ENCODE data around the gene TRIM66.

TRIM66 gene

DNA sequence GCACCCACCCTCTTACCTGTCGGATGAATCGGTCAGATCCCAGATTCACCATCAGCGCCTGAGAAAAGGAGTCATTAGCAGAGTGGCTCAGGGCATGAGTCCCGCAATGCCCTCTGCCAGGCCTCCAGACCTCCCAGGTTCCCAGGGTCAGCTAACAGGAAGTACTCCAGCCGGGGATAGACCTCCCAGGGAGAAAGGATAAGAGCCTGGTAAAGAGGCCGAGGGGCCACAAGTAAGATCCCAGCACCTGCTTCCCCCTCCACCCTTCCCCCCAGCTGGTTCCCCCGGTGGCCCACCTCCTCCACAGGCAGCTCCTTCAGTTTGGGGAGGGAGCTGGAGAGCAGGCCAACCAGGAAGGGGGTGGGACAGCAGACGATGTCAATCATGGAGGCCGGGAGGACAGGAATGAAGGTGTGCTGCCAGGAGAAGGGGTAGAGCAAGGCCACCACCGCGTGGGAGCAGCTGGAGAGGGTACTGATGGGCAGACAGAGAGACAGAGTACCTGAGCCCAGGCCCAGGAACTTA lies 16.5 kb upstream of the TRIM66 start:
- no peak overlapping the region for H3K4me3 ChIP-seq (ENCODE audit: low read length)
- H3K4me1 ChIP-seq (ENCODE audit: control insufficient read depth, insufficient read depth, low read length) = peaks cover 17% of the 10 kb centered on the region
- no peaks in the 10 kb centered on the region for H3K9me3 ChIP-seq (ENCODE audit: control insufficient read depth, low read length)
- no peaks in the 10 kb centered on the region for H3K27me3 ChIP-seq (replicated peaks; ENCODE audit: control insufficient read depth, insufficient read depth, low read length)
- no peak overlapping the region for H3K9ac ChIP-seq (ENCODE audit: low read length)
- peaks cover 83% of the 10 kb centered on the region for H3K36me3 ChIP-seq (ENCODE audit: control insufficient read depth, insufficient read depth, low read length, severe bottlenecking)
- no peak for DNase-seq (ENCODE audit: low read depth)

GRCh38 chr11:8698379-8698851 lies 15.9 kb upstream of the TRIM66 start:
- DNase-seq (ENCODE audit: low read depth) = no peak
- H3K4me3 ChIP-seq (ENCODE audit: low read length) = no peak overlapping the region
- H3K36me3 ChIP-seq (ENCODE audit: control insufficient read depth, insufficient read depth, low read length, severe bottlenecking) = peaks cover 82% of the 10 kb centered on the region
- no peak overlapping the region for H3K9ac ChIP-seq (ENCODE audit: low read length)
- H3K9me3 ChIP-seq (ENCODE audit: control insufficient read depth, low read length) = no peaks in the 10 kb centered on the region
- H3K4me1 ChIP-seq (ENCODE audit: control insufficient read depth, insufficient read depth, low read length) = peaks cover 23% of the 10 kb centered on the region
- H3K27me3 ChIP-seq (replicated peaks; ENCODE audit: control insufficient read depth, insufficient read depth, low read length) = no peaks in the 10 kb centered on the region

- H3K36me3 ChIP-seq (ENCODE audit: control insufficient read depth, insufficient read depth, low read length, severe bottlenecking) = peaks cover 82% of the 10 kb centered on the region
- no peaks in the 10 kb centered on the region for H3K27me3 ChIP-seq (replicated peaks; ENCODE audit: control insufficient read depth, insufficient read depth, low read length)
- no peak for DNase-seq (ENCODE audit: low read depth)
- H3K4me3 ChIP-seq (ENCODE audit: low read length) = no peak overlapping the region
- H3K9me3 ChIP-seq (ENCODE audit: control insufficient read depth, low read length) = no peaks in the 10 kb centered on the region
- H3K4me1 ChIP-seq (ENCODE audit: control insufficient read depth, insufficient read depth, low read length) = peaks cover 34% of the 10 kb centered on the region
- no peak overlapping the region for H3K9ac ChIP-seq (ENCODE audit: low read length)
These were observed 14.6 kb upstream of the TRIM66 start for GRCh38 chr11:8697054-8697453.

GRCh38 chr11:8694137-8694536 lies 11.7 kb upstream of the TRIM66 start:
- Histone ChIP-seq H3K36me3 (ENCODE audit: control insufficient read depth, insufficient read depth, low read length, severe bottlenecking) (peaks cover 65% of the 10 kb centered on the region), H3K4me3 (ENCODE audit: low read length) (no peak overlapping the region), H3K4me1 (ENCODE audit: control insufficient read depth, insufficient read depth, low read length) (peaks cover 29% of the 10 kb centered on the region), H3K9me3 (ENCODE audit: control insufficient read depth, low read length) (no peaks in the 10 kb centered on the region), H3K9ac (ENCODE audit: low read length) (peak overlapping the region; percentile 49), H3K27me3 (replicated peaks; ENCODE audit: control insufficient read depth, insufficient read depth, low read length) (no peaks in the 10 kb centered on the region)
- DNase-seq (ENCODE audit: low read depth) = no peak

GRCh38 chr11:8693555-8693954 lies 11.1 kb upstream of the TRIM66 start:
- peak overlapping the region; percentile 49 for H3K9ac ChIP-seq (ENCODE audit: low read length)
- peaks cover 31% of the 10 kb centered on the region for H3K4me1 ChIP-seq (ENCODE audit: control insufficient read depth, insufficient read depth, low read length)
- no peaks in the 10 kb centered on the region for H3K9me3 ChIP-seq (ENCODE audit: control insufficient read depth, low read length)
- H3K27me3 ChIP-seq (replicated peaks; ENCODE audit: control insufficient read depth, insufficient read depth, low read length) = no peaks in the 10 kb centered on the region
- H3K36me3 ChIP-seq (ENCODE audit: control insufficient read depth, insufficient read depth, low read length, severe bottlenecking) = peaks cover 61% of the 10 kb centered on the region
- no peak overlapping the region for H3K4me3 ChIP-seq (ENCODE audit: low read length)
- no peak for DNase-seq (ENCODE audit: low read depth)

DNA sequence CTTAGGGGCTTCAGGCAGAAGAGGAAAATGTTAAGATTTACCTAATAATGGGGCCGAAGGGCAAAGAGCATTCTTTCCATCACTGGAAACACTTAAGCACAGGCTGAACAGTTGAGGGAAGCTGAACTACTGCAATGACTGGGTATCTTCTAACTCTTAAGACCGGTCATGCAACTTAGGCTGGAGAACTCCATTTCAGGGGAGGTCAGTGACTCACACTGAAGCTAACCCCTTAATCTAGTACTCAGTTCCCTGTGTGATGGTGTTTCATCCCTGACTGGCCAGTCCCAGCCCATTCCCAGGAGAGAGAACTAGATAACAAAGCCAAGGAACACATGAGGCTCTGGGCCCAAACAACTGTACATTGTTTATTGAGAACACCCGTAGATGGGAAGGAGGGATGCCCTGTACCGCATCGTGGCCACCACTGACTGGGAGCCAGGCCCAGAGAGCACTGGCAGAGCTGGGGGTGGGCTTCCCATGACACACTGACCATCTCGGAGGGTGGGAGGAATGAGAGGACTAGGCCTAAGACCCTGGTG lies 10.6 kb upstream of the TRIM66 start:
- Histone ChIP-seq H3K4me1 (ENCODE audit: control insufficient read depth, insufficient read depth, low read length) (peaks cover 35% of the 10 kb centered on the region), H3K27me3 (replicated peaks; ENCODE audit: control insufficient read depth, insufficient read depth, low read length) (no peaks in the 10 kb centered on the region), H3K36me3 (ENCODE audit: control insufficient read depth, insufficient read depth, low read length, severe bottlenecking) (peaks cover 56% of the 10 kb centered on the region), H3K9ac (ENCODE audit: low read length) (peak overlapping the region; percentile 49), H3K4me3 (ENCODE audit: low read length) (peak overlapping the region; percentile 13), H3K9me3 (ENCODE audit: control insufficient read depth, low read length) (no peaks in the 10 kb centered on the region)
- no peak for DNase-seq (ENCODE audit: low read depth)

DNA sequence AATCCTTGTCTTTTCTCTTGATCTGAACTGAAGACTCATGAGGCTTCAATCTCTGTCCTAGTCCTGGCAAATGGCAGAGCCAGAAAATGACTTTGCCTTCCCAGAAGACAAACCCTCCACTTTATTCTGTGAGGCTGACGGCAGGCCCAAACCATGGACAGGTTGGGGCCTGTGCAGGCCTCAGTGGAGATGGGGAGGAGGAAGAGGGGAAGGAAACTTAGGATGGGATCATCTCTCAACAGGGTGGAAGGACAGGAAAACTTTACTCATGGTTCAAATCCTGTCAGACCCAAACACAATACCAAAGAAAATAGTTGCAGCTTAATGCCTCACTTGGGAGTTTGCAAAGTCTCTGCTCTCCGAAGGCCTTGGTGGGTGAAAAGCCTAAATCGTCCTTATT lies 10.0 kb upstream of the TRIM66 start:
- no peaks in the 10 kb centered on the region for H3K9me3 ChIP-seq (ENCODE audit: control insufficient read depth, low read length)
- H3K36me3 ChIP-seq (ENCODE audit: control insufficient read depth, insufficient read depth, low read length, severe bottlenecking) = peaks cover 50% of the 10 kb centered on the region
- DNase-seq (ENCODE audit: low read depth) = no peak

GRCh38 chr11:8691601-8692000 lies 9.1 kb upstream of the TRIM66 start:
- no peaks in the 10 kb centered on the region for H3K27me3 ChIP-seq (replicated peaks; ENCODE audit: control insufficient read depth, insufficient read depth, low read length)

More for the DNA sequence above, 10.0 kb upstream of the TRIM66 start:
- H3K9ac ChIP-seq (ENCODE audit: low read length) = no peak overlapping the region
- H3K4me1 ChIP-seq (ENCODE audit: control insufficient read depth, insufficient read depth, low read length) = peaks cover 40% of the 10 kb centered on the region
- no peaks in the 10 kb centered on the region for H3K27me3 ChIP-seq (replicated peaks; ENCODE audit: control insufficient read depth, insufficient read depth, low read length)
- H3K4me3 ChIP-seq (ENCODE audit: low read length) = peak overlapping the region; percentile 13

GRCh38 chr11:8690374-8691342 lies 8.2 kb upstream of the TRIM66 start:
- peaks cover 48% of the 10 kb centered on the region for H3K4me1 ChIP-seq (ENCODE audit: control insufficient read depth, insufficient read depth, low read length)
- H3K9me3 ChIP-seq (ENCODE audit: control insufficient read depth, low read length) = no peaks in the 10 kb centered on the region
- no peaks in the 10 kb centered on the region for H3K27me3 ChIP-seq (replicated peaks; ENCODE audit: control insufficient read depth, insufficient read depth, low read length)
- H3K4me3 ChIP-seq (ENCODE audit: low read length) = no peak overlapping the region
- no peak for DNase-seq (ENCODE audit: low read depth)
- peaks cover 50% of the 10 kb centered on the region for H3K36me3 ChIP-seq (ENCODE audit: control insufficient read depth, insufficient read depth, low read length, severe bottlenecking)
- no peak overlapping the region for H3K9ac ChIP-seq (ENCODE audit: low read length)

More at GRCh38 chr11:8691601-8692000, 9.1 kb upstream of the TRIM66 start:
- peaks cover 50% of the 10 kb centered on the region for H3K36me3 ChIP-seq (ENCODE audit: control insufficient read depth, insufficient read depth, low read length, severe bottlenecking)
- no peak overlapping the region for H3K9ac ChIP-seq (ENCODE audit: low read length)
- peaks cover 46% of the 10 kb centered on the region for H3K4me1 ChIP-seq (ENCODE audit: control insufficient read depth, insufficient read depth, low read length)
- H3K4me3 ChIP-seq (ENCODE audit: low read length) = no peak overlapping the region
- no peaks in the 10 kb centered on the region for H3K9me3 ChIP-seq (ENCODE audit: control insufficient read depth, low read length)
- no peak for DNase-seq (ENCODE audit: low read depth)

GRCh38 chr11:8689726-8690255 lies 7.3 kb upstream of the TRIM66 start:
- Histone ChIP-seq H3K36me3 (ENCODE audit: control insufficient read depth, insufficient read depth, low read length, severe bottlenecking) (peaks cover 52% of the 10 kb centered on the region), H3K4me3 (ENCODE audit: low read length) (peak overlapping the region; percentile 88), H3K4me1 (ENCODE audit: control insufficient read depth, insufficient read depth, low read length) (peaks cover 55% of the 10 kb centered on the region), H3K9ac (ENCODE audit: low read length) (peak overlapping the region; percentile 91), H3K27me3 (replicated peaks; ENCODE audit: control insufficient read depth, insufficient read depth, low read length) (no peaks in the 10 kb centered on the region), H3K9me3 (ENCODE audit: control insufficient read depth, low read length) (no peaks in the 10 kb centered on the region)
- no peak for DNase-seq (ENCODE audit: low read depth)
